GM12878 (cell line): ENCODE measurements around the gene TNFRSF14. TPM values are rescaled to one million over a fixed set of nuclear protein-coding genes. Genes with fewer than 3 reads are reported as not detected.
A peak's percentile ranks its signal among the peaks of the same experiment; 100 is the strongest.

Experiments
- ATAC-seq: fragments of 200-7000 bp; cut with Tn5 transposase; 3 replicates; pipeline ENCODE4 v1.9.1; 2020; ENCODE audit warnings: mild to moderate bottlenecking, moderate library complexity
- BruUV-seq: library from RNA; stranded (reverse); fragments of 400-500 nt; replicated peaks from 2 replicates; lab custom pipeline; 2021; lab: Mats Ljungman, UMichigan
- CTCF ChIA-PET: fragments of 300-600 bp; sonication (Branson Sonifier 250); formaldehyde crosslinking; extraction: SDS; loops from one replicate; lab custom pipeline; 2021; ENCODE audit warnings: inconsistent platforms; lab: Yijun Ruan, JAX
- POLR2A ChIA-PET: fragments of 350-600 bp; formaldehyde crosslinking; extraction: SDS; loops from one replicate; lab custom pipeline; 2021; ENCODE audit warnings: inconsistent platforms; lab: Charles Lee
- RAD21 ChIA-PET: fragments of 300-600 bp; sonication (Branson Sonifier 250); formaldehyde crosslinking; loops from one replicate; lab custom pipeline; 2023; ENCODE audit warnings: antibody characterized with exemption; ENCODE audit not compliant: unreplicated experiment; lab: Charles Lee
- SMC1A ChIA-PET: fragments of 300-600 bp; sonication (Branson Sonifier 250); formaldehyde crosslinking; loops from one replicate; lab custom pipeline; 2023; ENCODE audit not compliant: unreplicated experiment, uncharacterized antibody; lab: Charles Lee
- DNase-seq: peaks from one replicate; pipeline ENCODE4 v3.0.0-alpha.2; 2011; ENCODE audit warnings: low read depth, low spot score
- FAIRE-seq: peaks from 3 replicates; lab custom pipeline; 2011; peaks lifted over from hg19 to GRCh38; lab: Jason Lieb, UNC
- H2AFZ ChIP-seq: 2 replicates; pipeline ENCODE4 v1.6.0; 2011; ENCODE audit warnings: low read depth, low read length, control low read depth; ENCODE audit not compliant: control insufficient read depth
- H3K27ac ChIP-seq: 2 replicates; pipeline ENCODE4 v1.5.1; 2011; ENCODE audit warnings: control low read depth; ENCODE audit not compliant: control insufficient read depth, insufficient read depth
- H3K27me3 ChIP-seq, 2 experiments: replicated peaks in 1 of 2; 2 replicates each; pipeline versions ENCODE4 v1.6.0 to v1.6.1; 2011; ENCODE audit warnings: low read length in 1 of 2; ENCODE audit not compliant: control insufficient read depth in 2 of 2, insufficient read depth in 2 of 2
- H3K36me3 ChIP-seq, 2 experiments: 2 replicates each; pipeline ENCODE4 v1.5.1; 2011; ENCODE audit warnings: low read length in 1 of 2; ENCODE audit not compliant: control insufficient read depth in 2 of 2, insufficient read depth in 2 of 2
- H3K4me1 ChIP-seq: 2 replicates; pipeline ENCODE4 v1.6.1; 2011; ENCODE audit warnings: mild to moderate bottlenecking, low read length, moderate library complexity, mixed read lengths; ENCODE audit not compliant: control insufficient read depth, insufficient read depth
- H3K4me2 ChIP-seq: 2 replicates; pipeline ENCODE4 v1.6.0; 2011; ENCODE audit warnings: control low read depth; ENCODE audit not compliant: control insufficient read depth, insufficient read depth
- H3K4me3 ChIP-seq: fragments of 200-600 bp; sonication (generic); 2 replicates; pipeline ENCODE4 v1.5.1; 2016
- H3K79me2 ChIP-seq: 2 replicates; pipeline ENCODE4 v1.6.0; 2011; ENCODE audit warnings: low read length; ENCODE audit not compliant: control insufficient read depth, insufficient read depth
- H3K9ac ChIP-seq: 2 replicates; pipeline ENCODE4 v1.8.0; 2011; ENCODE audit warnings: low read length, control low read depth, mixed read lengths; ENCODE audit not compliant: control insufficient read depth, insufficient read depth
- H3K9me3 ChIP-seq: replicated peaks from 3 replicates; pipeline ENCODE4 v1.5.1; 2011; ENCODE audit warnings: mild to moderate bottlenecking, low read length; ENCODE audit not compliant: control insufficient read depth, insufficient read depth
- H4K20me1 ChIP-seq: 2 replicates; pipeline ENCODE4 v1.6.0; 2011; ENCODE audit not compliant: control insufficient read depth, insufficient read depth
- CBX3 ChIP-seq: fragments of 200-600 bp; sonication (generic); IDR thresholded peaks from 2 replicates; pipeline ENCODE4 v1.6.1; 2016; ENCODE audit warnings: low read depth, borderline replicate concordance
- CEBPB ChIP-seq, 2 experiments: fragments of 150-350 bp in 1 of 2; IDR thresholded peaks; 2 replicates each; pipeline ENCODE4 v1.6.1; 2012 to 2014; ENCODE audit warnings: low read depth in 2 of 2, low read length in 2 of 2, borderline replicate concordance in 1 of 2, inconsistent platforms in 1 of 2
- FOXM1 ChIP-seq: IDR thresholded peaks from 2 replicates; pipeline ENCODE4 v1.6.1; 2012; ENCODE audit warnings: low read depth, mild to moderate bottlenecking, inconsistent platforms, low read length, moderate library complexity
- IKZF1 ChIP-seq: fragments of 450-650 bp; conservative IDR thresholded peaks from 2 replicates; pipeline ENCODE4 v1.6.1; 2017; ENCODE audit warnings: antibody characterized with exemption, mild to moderate bottlenecking
- JUND ChIP-seq: IDR thresholded peaks from 2 replicates; pipeline ENCODE4 v1.6.1; 2012; ENCODE audit warnings: low read depth, mild to moderate bottlenecking, low read length, improper control_type of control experiment, moderate library complexity
- KLF5 ChIP-seq: fragments of 450-650 bp; IDR thresholded peaks from 2 replicates; pipeline ENCODE4 v1.6.1; 2014; ENCODE audit warnings: mild to moderate bottlenecking; ENCODE audit not compliant: partially characterized antibody
- LARP7 ChIP-seq: fragments of 450-650 bp; IDR thresholded peaks from 2 replicates; pipeline ENCODE4 v1.6.1; 2017; ENCODE audit warnings: mild to moderate bottlenecking
- TBL1XR1 ChIP-seq: IDR thresholded peaks from 2 replicates; pipeline ENCODE4 v1.6.1; 2012; ENCODE audit warnings: low read depth, low read length, improper control_type of control experiment
- WRNIP1 ChIP-seq: IDR thresholded peaks from 2 replicates; pipeline ENCODE4 v1.6.1; 2011; ENCODE audit warnings: low read depth, low read length, improper control_type of control experiment, borderline replicate concordance
- ZNF622 ChIP-seq: fragments of 450-650 bp; IDR thresholded peaks from 2 replicates; pipeline ENCODE4 v1.6.1; 2017; ENCODE audit warnings: mild to moderate bottlenecking, inconsistent platforms
- WGBS: methylation state at CpG from one replicate; pipeline ENCODE4 v1.1.6; 2016; ENCODE audit warnings: low lambda C conversion rate; ENCODE audit not compliant: insufficient replicate concordance, insufficient coverage; ENCODE audit errors: missing lambda C conversion rate; 5-methylcytosine and 5-hydroxymethylcytosine counted together
- in situ Hi-C: fragments of 300-500 bp; cut with MboI; formaldehyde crosslinking; loops from 9 replicates; pipeline ENCODE4 v1.14.3; 2018; ENCODE audit warnings: mixed read lengths
- intact Hi-C: fragments of 100-400 bp; cut with micrococcal nuclease; formaldehyde crosslinking; loops from one replicate; pipeline ENCODE4 v1.14.2; 2022; ENCODE audit not compliant: unreplicated experiment
- polyA plus RNA-seq, 11 experiments: library from polyadenylated mRNA; depleted of rRNA in 4 of 11; unstranded in 6 of 11; stranded (reverse) in 5 of 11; fragments of >200 nt; fragmentation: Nextera tagmentation in 4 of 11; fragmentation: Illumina TruSeq in 1 of 11; extraction: Ambion mirVana in 4 of 11; extraction: Trizol in 1 of 11; gene quantifications; 1 replicate in 1 of 11; 2 replicates in 10 of 11; pipeline versions ENCODE4 v1.2.1 to v1.2.3, GENCODE V29; 2011 to 2016; ENCODE audit warnings: inconsistent platforms in 2 of 11, missing spikeins in 2 of 11, low read depth in 1 of 11
- total RNA-seq, 4 experiments: library from RNA; depleted of rRNA in 3 of 4; stranded (reverse); fragments of >200 nt in 3 of 4; fragmentation: Illumina TruSeq in 1 of 4; extraction: Trizol in 1 of 4; gene quantifications; 2 replicates each; pipeline versions ENCODE4 v1.2.1 to v1.2.3, GENCODE V29; 2013 to 2021
- TF ChIP-seq, protein P1 (sequence below), 3 experiments: IDR thresholded peaks in 2 of 3; conservative IDR thresholded peaks in 1 of 3; 2 replicates each; pipeline ENCODE4 v1.5.1; 2011; ENCODE audit warnings: low read depth in 3 of 3, low read length in 3 of 3, mild to moderate bottlenecking in 3 of 3, control low read depth in 2 of 3, moderate library complexity in 2 of 3, inconsistent platforms in 1 of 3, mixed read lengths in 1 of 3; ENCODE audit not compliant: control insufficient read depth in 2 of 3, insufficient read depth in 1 of 3; ENCODE audit errors: extremely low read depth in 1 of 3

TNFRSF14 gene
- total and polyA plus RNA-seq, 10 of the 15 experiments (the other 5 are each of a cell fraction or from before 2014, with no cell fraction given), result 0.43 to 114 (median 41.5) TPM

DNA sequence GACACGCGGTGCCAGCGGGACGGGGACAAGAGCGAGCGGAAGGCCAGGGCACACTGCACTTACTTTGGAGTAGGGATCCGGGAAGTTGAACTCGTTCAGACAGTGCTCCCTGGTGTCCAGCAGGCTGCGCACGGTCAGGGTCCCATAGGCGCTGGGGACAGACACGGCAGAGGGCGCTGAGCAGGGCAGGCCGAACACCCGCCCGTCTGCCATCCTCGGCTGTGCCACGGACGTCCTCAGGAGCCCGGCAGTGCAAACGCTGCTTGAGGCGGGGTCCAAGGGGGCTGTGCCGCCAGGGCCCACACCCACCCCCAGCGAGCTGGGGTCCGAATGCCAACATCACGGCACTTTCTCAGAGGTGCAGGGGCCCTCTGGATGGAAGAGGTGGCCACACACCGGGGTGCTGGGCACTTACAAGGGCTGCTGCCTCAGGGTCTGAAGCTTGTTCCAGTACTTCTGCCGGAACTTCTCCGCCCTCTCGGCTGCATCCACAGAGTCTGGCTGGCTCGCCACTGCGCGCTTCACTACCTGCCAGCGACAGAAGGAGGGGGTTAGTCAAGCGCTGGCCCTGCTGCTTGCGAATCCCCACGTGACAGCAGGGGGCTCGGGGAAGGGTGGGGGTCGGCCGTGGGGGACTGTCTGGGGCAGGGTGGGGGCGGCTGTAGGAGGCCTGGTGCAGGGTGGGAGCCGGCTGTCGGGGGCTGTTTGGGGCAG is 42.1 kb upstream of the TNFRSF14 start:
- Histone ChIP-seq H3K79me2 (no peaks in the 10 kb centered on the region), H3K4me1 (no peaks in the 10 kb centered on the region), H3K4me2 (no peak overlapping the region), H3K4me3 (no peak overlapping the region), H3K9me3 (no peaks in the 10 kb centered on the region), H2AFZ (no peak overlapping the region), H4K20me1 (no peaks in the 10 kb centered on the region), H3K27me3 (no peaks in the 10 kb centered on the region), H3K9ac (no peak overlapping the region), H3K27ac (no peak overlapping the region), H3K36me3 (peaks cover 5 to 52% of the 10 kb centered on the region in 2 experiments)
- in situ Hi-C loops (no loop called here), intact Hi-C loops (no loop called here)
- ChIA-PET RAD21 (no interaction called here), CTCF (no interaction called here), POLR2A (no interaction called here), SMC1A (no interaction called here)
- DNase-seq (no peak), FAIRE-seq (no peak), ATAC-seq (no peak)
- WGBS, result 97% methylated on average over 34 of the region's 43 CpGs
- BruUV-seq, result no TSS peak
- TF ChIP-seq KLF5 (no peak), LARP7 (no peak), WRNIP1 (no peak), FOXM1 (no peak), JUND (no peak)

DNA sequence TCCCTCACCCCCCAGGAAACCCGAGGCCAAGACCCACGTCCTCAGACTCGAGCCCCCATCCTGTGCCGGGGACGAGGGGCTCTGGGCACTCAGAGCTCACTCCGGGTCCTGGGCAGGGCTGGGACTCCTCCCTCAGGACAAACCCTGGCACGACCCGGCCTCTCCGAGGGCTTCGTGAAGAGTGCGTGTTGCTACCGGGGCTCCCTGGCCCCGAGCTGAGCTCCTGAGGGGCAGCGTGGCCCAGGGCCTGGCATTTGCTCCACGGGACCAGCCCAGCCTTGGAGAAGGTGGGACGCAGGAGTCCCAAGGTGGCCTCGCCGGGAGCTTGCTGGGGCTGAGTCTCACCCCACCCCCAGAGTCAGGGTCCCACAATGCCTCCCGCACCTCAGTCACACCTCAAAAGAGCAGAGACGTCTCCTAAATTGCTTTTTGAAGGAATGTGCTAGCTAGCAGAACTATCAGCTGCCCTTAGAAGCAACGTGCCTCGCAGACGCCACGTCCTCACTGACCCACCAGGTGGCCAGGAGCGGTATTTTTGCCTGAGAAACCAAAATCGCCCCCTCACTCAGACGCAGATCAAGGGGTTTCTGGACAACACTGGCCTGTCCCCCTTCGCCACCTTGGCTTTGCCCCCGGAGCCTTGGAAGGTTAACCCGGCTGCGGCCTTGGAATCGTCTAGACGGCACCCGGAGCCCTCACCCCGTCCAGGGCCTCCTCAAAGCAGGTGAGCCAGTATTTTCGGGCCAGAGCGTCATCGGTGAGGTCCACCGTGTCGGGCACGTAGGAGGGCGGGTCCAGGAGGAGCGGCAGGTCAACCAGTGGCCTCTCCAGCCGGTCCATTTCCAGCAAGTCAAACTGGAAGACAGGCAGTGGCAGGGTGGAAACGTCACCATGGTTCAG is 41.1 kb upstream of the TNFRSF14 start:
- 92% methylated on average over 43 of the region's 45 CpGs for WGBS
- H4K20me1 ChIP-seq, result no peaks in the 10 kb centered on the region
- H3K4me2 ChIP-seq, result no peak overlapping the region
- ChIA-PET POLR2A (no interaction called here), CTCF (no interaction called here), SMC1A (no interaction called here), RAD21 (no interaction called here)
- no peaks in the 10 kb centered on the region for H3K79me2 ChIP-seq
- no peak overlapping the region for H2AFZ ChIP-seq
- no peaks in the 10 kb centered on the region for H3K27me3 ChIP-seq
- no peaks in the 10 kb centered on the region for H3K4me1 ChIP-seq
- BruUV-seq, result no TSS peak
- H3K9ac ChIP-seq, result no peak overlapping the region
- DNase-seq (no peak), FAIRE-seq (no peak), ATAC-seq (no peak)
- no peak overlapping the region for H3K4me3 ChIP-seq
- H3K27ac ChIP-seq, result no peak overlapping the region
- intact Hi-C loops (no loop called here), in situ Hi-C loops (no loop called here)
- peaks cover 3 to 55% of the 10 kb centered on the region in 2 experiments; a peak in 3 of 4 replicates for H3K36me3 ChIP-seq
- no peaks in the 10 kb centered on the region for H3K9me3 ChIP-seq
- no peak for TF ChIP-seq IKZF1
- no peak for TF ChIP-seq TBL1XR1
- TF ChIP-seq, protein P1, sequence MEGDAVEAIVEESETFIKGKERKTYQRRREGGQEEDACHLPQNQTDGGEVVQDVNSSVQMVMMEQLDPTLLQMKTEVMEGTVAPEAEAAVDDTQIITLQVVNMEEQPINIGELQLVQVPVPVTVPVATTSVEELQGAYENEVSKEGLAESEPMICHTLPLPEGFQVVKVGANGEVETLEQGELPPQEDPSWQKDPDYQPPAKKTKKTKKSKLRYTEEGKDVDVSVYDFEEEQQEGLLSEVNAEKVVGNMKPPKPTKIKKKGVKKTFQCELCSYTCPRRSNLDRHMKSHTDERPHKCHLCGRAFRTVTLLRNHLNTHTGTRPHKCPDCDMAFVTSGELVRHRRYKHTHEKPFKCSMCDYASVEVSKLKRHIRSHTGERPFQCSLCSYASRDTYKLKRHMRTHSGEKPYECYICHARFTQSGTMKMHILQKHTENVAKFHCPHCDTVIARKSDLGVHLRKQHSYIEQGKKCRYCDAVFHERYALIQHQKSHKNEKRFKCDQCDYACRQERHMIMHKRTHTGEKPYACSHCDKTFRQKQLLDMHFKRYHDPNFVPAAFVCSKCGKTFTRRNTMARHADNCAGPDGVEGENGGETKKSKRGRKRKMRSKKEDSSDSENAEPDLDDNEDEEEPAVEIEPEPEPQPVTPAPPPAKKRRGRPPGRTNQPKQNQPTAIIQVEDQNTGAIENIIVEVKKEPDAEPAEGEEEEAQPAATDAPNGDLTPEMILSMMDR (IDR thresholded peaks at IDR 0.05 in 2 of 3, conservative IDR thresholded peaks at IDR 0.05 in 1 of 3; ENCODE audit: control insufficient read depth in 2 of 3, extremely low read depth in 1 of 3, insufficient read depth in 1 of 3, low read depth in 3 of 3, low read length in 3 of 3), result 0 out of 6 replicates have a peak, but pooled peaks of 1 of the 3 experiments have one; percentile 4
- TF ChIP-seq CBX3, result no peak
- TF ChIP-seq CEBPB (IDR thresholded peaks at IDR 0.05; ENCODE audit: borderline replicate concordance in 1 of 2, low read depth in 2 of 2, low read length in 2 of 2), result no peak
- TF ChIP-seq ZNF622, result no peak
